Fibroblast of mammary gland (primary cell): ENCODE measurements around the gene SH2D3A.
"Not testable (repeated sequence)": the region's sequence is repeated elsewhere in the genome, so short reads cannot be mapped to it uniquely, and the experiment has no call there.

ENCODE experiments used
- DNase-seq: peaks from one replicate; pipeline ENCODE4 v3.0.0-alpha.2; 2010; ENCODE audit warnings: low read depth
- H3K4me3 ChIP-seq: 2 replicates; pipeline ENCODE4 v1.5.1; 2011; ENCODE audit warnings: low read depth, mild to moderate bottlenecking, low read length, moderate library complexity; ENCODE audit not compliant: control insufficient read depth
- TF ChIP-seq, protein P1 (sequence below): conservative IDR thresholded peaks from 2 replicates; pipeline ENCODE4 v1.5.1; 2011; ENCODE audit warnings: low read depth, low read length, inconsistent platforms; ENCODE audit not compliant: control insufficient read depth, insufficient read depth

Gene SH2D3A

DNA sequence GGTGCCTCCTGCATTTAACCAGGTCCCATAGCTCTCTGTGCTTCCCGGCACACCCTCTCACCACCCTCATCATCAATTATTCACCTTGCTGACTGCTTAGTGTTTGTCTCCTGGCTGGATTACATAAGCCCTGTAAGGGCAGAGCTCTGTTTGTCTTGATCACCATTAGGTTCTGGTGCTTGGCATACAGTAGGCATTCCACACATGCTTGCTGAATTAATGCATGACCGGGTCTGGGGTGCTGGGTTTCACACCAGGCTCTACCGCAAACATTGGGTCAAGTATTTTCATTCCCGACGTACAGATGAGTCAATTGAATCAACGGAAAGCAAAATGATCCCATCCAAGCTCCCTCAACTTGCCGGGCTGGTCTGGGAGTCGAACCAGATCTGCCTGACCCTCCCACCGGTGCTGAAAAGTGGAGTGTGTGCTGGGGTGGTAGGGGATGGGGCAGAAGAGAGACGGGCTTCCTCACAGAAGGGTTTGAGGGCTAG lies 33.8 kb upstream of the SH2D3A start:
- no peak overlapping the region for H3K4me3 ChIP-seq

DNA sequence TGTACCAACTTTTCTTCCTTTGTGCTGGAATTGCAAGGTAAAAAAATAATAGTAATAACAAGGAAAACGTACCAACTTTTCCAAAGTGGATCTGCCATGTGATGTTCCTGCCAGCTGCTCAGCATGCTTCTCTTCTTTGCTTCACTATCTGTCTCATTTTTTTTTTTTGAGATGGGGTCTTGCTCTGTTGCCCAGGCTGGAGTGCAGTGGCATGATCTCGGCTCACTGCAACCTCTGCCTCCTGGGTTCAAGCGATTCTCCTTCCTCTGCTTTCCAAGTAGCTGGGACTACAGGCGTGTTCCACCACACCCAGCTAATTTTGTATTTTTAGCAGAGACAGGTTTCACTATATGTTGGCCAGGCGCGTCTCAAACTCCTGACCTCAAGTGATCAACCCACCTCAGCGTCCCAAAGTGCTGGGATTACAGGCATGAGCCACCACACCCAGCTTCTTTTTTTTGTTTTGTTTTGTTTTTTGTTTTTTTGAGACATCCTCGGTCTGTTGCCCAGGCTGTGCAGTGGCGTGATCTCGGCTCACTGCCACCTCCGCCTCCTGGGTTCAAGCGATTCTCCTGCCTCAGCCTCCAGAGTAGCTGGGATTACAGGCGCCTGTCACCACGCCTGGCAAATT lies 33.0 kb upstream of the SH2D3A start:
- not testable (repeated sequence) for DNase-seq, H3K4me3 ChIP-seq

More for the DNA sequence above, 33.8 kb upstream of the SH2D3A start:
- DNase-seq = peak; percentile 36
- TF ChIP-seq, protein P1, sequence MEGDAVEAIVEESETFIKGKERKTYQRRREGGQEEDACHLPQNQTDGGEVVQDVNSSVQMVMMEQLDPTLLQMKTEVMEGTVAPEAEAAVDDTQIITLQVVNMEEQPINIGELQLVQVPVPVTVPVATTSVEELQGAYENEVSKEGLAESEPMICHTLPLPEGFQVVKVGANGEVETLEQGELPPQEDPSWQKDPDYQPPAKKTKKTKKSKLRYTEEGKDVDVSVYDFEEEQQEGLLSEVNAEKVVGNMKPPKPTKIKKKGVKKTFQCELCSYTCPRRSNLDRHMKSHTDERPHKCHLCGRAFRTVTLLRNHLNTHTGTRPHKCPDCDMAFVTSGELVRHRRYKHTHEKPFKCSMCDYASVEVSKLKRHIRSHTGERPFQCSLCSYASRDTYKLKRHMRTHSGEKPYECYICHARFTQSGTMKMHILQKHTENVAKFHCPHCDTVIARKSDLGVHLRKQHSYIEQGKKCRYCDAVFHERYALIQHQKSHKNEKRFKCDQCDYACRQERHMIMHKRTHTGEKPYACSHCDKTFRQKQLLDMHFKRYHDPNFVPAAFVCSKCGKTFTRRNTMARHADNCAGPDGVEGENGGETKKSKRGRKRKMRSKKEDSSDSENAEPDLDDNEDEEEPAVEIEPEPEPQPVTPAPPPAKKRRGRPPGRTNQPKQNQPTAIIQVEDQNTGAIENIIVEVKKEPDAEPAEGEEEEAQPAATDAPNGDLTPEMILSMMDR = no peak

DNA sequence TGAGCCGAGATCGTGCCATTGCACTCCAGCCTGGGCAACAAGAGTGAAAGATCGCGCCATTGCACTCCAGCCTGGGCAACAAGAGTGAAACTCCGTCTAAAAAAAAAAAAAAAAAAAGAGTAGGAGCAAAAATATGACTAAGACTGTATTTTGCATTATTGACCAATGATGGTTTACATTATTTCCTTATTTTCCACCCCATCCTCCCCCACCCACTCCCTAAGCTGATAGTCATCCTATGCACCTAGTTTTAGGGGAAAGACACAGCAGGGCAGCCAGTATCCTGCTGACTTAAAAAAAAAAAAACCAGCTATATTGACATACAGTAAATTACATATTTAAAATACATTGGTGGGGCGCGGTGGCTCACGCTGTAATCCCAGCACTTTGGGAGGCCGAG lies 30.4 kb upstream of the SH2D3A start:
- no peak overlapping the region for H3K4me3 ChIP-seq
- TF ChIP-seq, protein P1 = no peak
- DNase-seq = no peak

DNA sequence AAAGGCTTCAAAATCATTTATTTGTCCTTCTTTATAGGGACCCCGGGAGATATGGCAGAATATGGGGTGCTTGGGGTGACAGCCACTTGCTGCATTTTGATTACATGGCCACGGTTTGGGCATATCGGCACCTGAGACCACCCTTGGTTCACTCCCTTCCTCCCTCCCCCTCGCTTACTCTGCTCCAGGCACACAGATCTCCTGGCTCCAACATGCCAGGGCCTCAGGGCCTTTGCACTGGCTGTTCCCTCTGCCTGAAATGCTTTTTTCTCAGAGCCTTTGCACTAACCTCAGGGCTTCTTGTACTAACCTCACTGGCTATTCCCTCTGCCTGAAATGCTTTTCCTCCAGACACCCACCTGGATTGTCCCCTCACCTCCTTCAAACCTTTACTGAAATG lies 29.0 kb upstream of the SH2D3A start:
- TF ChIP-seq, protein P1 = no peak
- DNase-seq = no peak
- H3K4me3 ChIP-seq = no peak overlapping the region

DNA sequence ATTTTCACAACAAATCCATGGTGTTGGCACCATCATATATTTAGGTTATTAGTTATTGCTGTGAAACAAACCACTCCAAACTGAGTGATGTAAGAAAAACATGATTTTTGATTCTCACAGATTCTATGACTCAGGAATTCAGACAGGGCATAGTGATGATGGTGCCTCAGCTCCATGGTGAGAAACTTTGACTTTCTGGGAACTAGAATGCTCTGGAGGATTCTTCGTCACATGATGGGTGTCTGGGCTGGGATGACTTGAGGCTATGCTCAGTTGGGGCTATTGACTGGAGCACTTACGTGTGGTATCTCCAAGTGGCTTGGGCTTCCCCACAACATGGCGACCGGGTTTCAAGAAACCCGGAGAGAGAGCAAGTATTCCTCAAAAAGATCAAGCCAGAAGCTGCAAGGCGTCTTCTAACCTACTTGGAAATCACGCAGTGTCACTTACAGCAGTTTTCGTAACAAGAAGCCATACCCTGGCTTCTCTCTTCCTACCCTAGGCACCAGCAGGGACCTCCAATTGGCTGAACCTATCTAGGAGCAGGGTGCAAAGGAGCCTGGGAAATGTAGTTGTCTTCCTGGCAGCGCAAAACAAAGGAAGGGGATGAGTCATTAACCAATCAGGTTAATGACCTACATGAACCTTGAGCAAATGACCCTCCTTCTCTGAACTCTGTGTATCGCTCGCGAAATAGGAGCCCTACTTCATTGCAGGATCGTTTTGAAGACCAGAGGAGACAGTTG lies 27.6 kb upstream of the SH2D3A start:
- no peak overlapping the region for H3K4me3 ChIP-seq
- TF ChIP-seq, protein P1 = no peak
- no peak for DNase-seq

DNA sequence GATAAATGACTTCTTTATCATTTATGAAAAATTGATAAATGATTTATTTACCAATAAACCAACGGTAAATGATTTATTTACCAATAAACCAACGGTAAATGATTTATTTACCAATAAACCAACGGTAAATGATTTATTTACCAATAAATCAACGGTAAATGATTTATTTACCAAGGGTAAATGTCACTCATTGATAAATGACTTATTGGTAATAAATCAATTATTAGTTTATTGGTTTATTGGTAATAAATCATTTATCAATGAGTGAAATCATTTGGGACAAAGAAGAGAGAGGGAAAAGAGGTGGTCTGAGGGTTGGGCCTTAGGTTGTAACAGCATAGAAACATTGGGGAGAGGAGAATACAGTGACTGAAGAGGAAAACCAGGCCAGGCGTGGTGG lies 26.7 kb upstream of the SH2D3A start:
- TF ChIP-seq, protein P1 = no peak
- no peak for DNase-seq
- H3K4me3 ChIP-seq = no peak overlapping the region

DNA sequence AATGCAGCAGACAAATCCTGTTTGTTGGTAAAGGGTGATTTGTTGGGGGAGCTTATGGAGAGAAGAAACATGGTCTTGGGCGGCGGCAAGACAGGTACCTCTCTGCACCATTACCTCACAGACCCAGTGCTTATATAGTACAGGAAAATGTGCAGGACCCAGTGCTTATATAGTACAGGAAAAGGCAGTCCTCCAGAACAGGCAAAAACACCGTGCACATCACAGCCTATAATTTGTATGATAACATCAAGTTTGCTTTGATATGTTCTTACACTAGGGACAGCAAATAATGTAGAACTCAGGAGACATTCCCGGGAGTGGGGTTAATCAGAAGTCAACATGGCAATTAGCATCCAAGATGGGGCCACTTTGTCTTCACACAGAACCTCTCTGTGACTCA lies 26.2 kb upstream of the SH2D3A start:
- TF ChIP-seq, protein P1 = no peak
- DNase-seq = no peak
- H3K4me3 ChIP-seq = no peak overlapping the region
